ENCODE data around the gene CCDC87. TPM values are rescaled to one million over a fixed set of nuclear protein-coding genes. Genes with fewer than 3 reads are reported as not detected.
A peak's percentile ranks its signal among the peaks of the same experiment; 100 is the strongest.

Gene CCDC87
- total RNA-seq, 1 donor from 2014 or later, result 0.41 TPM

DNA sequence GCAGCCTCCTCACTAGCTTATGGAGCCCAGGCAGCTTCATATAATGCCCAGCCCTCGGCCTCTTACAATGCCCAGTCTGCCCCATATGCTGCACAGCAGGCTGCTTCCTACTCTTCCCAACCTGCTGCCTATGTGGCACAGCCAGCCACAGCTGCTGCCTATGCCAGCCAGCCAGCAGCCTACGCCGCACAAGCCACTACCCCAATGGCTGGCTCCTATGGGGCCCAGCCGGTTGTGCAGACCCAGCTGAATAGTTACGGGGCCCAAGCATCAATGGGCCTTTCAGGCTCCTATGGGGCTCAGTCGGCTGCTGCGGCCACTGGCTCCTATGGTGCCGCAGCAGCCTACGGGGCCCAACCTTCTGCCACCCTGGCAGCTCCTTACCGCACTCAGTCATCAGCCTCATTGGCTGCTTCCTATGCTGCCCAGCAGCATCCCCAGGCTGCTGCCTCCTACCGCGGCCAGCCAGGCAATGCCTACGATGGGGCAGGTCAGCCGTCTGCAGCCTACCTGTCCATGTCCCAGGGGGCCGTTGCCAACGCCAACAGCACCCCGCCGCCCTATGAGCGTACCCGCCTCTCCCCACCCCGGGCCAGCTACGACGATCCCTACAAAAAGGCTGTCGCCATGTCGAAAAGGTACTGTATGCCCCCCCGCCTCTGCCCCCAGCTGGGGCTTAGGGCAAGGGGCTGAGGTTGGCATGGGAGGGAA lies 32.3 kb upstream of the CCDC87 start:
- no peak overlapping the region for H3K27ac ChIP-seq (replicated peaks)
- DNase-seq, result no peak
- H3K4me1 ChIP-seq, result peaks cover 78% of the 10 kb centered on the region
- TF ChIP-seq, protein P1, sequence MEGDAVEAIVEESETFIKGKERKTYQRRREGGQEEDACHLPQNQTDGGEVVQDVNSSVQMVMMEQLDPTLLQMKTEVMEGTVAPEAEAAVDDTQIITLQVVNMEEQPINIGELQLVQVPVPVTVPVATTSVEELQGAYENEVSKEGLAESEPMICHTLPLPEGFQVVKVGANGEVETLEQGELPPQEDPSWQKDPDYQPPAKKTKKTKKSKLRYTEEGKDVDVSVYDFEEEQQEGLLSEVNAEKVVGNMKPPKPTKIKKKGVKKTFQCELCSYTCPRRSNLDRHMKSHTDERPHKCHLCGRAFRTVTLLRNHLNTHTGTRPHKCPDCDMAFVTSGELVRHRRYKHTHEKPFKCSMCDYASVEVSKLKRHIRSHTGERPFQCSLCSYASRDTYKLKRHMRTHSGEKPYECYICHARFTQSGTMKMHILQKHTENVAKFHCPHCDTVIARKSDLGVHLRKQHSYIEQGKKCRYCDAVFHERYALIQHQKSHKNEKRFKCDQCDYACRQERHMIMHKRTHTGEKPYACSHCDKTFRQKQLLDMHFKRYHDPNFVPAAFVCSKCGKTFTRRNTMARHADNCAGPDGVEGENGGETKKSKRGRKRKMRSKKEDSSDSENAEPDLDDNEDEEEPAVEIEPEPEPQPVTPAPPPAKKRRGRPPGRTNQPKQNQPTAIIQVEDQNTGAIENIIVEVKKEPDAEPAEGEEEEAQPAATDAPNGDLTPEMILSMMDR (IDR thresholded peaks at IDR 0.05; ENCODE audit: borderline replicate concordance), result no peak
- intact Hi-C loops (cut with micrococcal nuclease), result no loop called here
- peaks cover 70% of the 10 kb centered on the region for H3K36me3 ChIP-seq
- H3K9me3 ChIP-seq (replicated peaks), result no peaks in the 10 kb centered on the region
- H3K27me3 ChIP-seq (ENCODE audit: low read depth), result no peaks in the 10 kb centered on the region
- H3K4me3 ChIP-seq, result no peak overlapping the region

GRCh38 chr11:66624450-66624849 lies 31.6 kb upstream of the CCDC87 start:
- H3K4me1 ChIP-seq, result peaks cover 86% of the 10 kb centered on the region
- H3K9me3 ChIP-seq (replicated peaks), result no peaks in the 10 kb centered on the region
- no peak for DNase-seq
- H3K36me3 ChIP-seq, result peaks cover 65% of the 10 kb centered on the region
- H3K27me3 ChIP-seq (ENCODE audit: low read depth), result no peaks in the 10 kb centered on the region
- intact Hi-C loops (cut with micrococcal nuclease), result no loop called here
- TF ChIP-seq, protein P1 (IDR thresholded peaks at IDR 0.05; ENCODE audit: borderline replicate concordance), result no peak
- H3K4me3 ChIP-seq, result no peak overlapping the region
- H3K27ac ChIP-seq (replicated peaks), result no peak overlapping the region

- Histone ChIP-seq H3K4me3 (peak overlapping the region; percentile 73), H3K27ac (replicated peaks) (peak overlapping the region; percentile 93), H3K9me3 (replicated peaks) (no peaks in the 10 kb centered on the region), H3K27me3 (ENCODE audit: low read depth) (no peaks in the 10 kb centered on the region), H3K4me1 (peaks cover 88% of the 10 kb centered on the region), H3K36me3 (peaks cover 11% of the 10 kb centered on the region)
- TF ChIP-seq, protein P1 (IDR thresholded peaks at IDR 0.05; ENCODE audit: borderline replicate concordance), result no peak
- no peak for DNase-seq
- intact Hi-C loops (cut with micrococcal nuclease), result no loop called here
These were observed 26.3 kb upstream of the CCDC87 start for GRCh38 chr11:66619080-66619554.

DNA sequence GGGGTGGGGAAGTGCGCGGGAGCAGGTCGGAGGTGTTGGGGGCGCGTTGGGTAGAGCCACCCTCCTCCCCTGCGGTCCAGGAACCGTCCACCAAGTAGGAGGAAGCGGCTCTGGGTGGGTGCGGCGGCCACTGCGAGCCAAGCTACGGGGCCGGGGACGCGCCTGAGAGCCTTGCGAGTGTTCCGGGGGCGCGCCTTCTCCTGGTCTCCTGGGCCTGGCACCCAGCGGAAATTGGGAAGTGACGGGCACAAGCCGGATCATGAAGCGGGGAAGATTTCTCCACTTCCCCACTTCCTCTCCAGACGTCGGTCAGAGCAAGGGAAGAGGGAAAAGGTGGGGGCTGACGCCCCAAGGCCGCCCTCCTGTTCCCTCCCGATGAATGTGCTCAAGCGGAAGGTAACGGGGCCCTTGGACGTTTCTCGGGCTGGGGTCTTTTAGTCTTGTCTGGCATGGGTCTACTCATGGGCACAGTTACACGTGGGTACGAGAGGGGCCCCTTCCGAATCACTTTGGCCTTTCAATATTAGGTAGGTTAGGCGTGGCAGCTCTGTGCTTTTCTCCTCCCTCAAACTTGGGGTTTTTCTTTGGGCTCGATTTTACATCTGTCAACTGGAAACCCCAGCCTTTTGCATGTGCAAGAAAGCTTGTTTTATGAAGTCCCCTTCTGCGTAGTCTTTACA lies 24.4 kb upstream of the CCDC87 start:
- Histone ChIP-seq H3K4me3 (peak overlapping the region; percentile 73), H3K27ac (replicated peaks) (peak overlapping the region; percentile 93), H3K4me1 (peaks cover 72% of the 10 kb centered on the region), H3K9me3 (replicated peaks) (no peaks in the 10 kb centered on the region), H3K27me3 (ENCODE audit: low read depth) (no peaks in the 10 kb centered on the region), H3K36me3 (no peaks in the 10 kb centered on the region)
- intact Hi-C loops (cut with micrococcal nuclease), result no loop called here
- DNase-seq, result peak; percentile 80
- TF ChIP-seq, protein P1 (IDR thresholded peaks at IDR 0.05; ENCODE audit: borderline replicate concordance), result no peak

DNA sequence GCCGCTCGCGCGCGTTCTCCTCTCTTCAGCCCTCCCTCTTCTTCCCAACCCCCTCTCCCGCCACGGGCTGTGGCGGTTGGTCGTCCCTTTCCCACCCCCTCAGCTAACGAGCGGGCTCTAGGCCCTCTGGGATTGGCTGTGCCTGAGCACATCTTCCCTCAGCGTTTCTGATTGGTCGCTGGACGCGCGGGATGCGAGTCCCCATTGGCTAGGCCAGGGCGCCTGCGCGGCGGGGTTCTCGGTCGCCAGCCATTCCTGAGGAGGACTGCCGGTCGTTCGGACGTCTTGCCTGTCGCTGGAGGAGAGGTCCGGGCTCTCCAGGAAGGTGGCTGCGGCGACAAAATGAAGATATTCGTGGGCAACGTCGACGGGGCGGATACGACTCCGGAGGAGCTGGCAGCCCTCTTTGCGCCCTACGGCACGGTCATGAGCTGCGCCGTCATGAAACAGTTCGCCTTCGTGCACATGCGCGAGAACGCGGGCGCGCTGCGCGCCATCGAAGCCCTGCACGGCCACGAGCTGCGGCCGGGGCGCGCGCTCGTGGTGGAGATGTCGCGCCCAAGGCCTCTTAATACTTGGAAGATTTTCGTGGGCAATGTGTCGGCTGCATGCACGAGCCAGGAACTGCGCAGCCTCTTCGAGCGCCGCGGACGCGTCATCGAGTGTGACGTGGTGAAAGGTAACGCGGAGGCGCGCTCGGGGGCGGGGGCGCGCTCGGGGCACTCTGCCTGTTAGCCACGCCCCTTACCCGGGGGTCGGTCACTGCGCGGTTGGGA lies 23.7 kb upstream of the CCDC87 start, which contains the start of gene RBM14:
Gene RBM14 (plus strand): TSS at position 252 of the 776 bp plus-strand sequence. CDS start 91 bp downstream, at position 343.
- intact Hi-C loops (cut with micrococcal nuclease), result no loop called here
- TF ChIP-seq, protein P1 (IDR thresholded peaks at IDR 0.05; ENCODE audit: borderline replicate concordance), result no peak
- Histone ChIP-seq H3K9me3 (replicated peaks) (no peaks in the 10 kb centered on the region), H3K27me3 (ENCODE audit: low read depth) (no peaks in the 10 kb centered on the region), H3K4me3 (peak within 1 kb of the TSS; percentile 73), H3K36me3 (no peaks in the 10 kb centered on the region), H3K4me1 (peaks cover 64% of the 10 kb centered on the region), H3K27ac (replicated peaks) (peak within 1 kb of the TSS; percentile 93)
- DNase-seq, result peak; percentile 98

Measured in left ventricle myocardium inferior (tissue), 1 donor.